GM23338 (cell line): ENCODE measurements around the gene CCBE1. TPM values are rescaled to one million over a fixed set of nuclear protein-coding genes. Genes with fewer than 3 reads are reported as not detected.

ENCODE experiments used
- ATAC-seq: fragments of 200-7000 bp; cut with Tn5 transposase; 3 replicates; pipeline ENCODE4 v1.9.1; 2020
- DNase-seq: peaks from one replicate; pipeline ENCODE4 v3.0.0-alpha.2; 2015; ENCODE audit warnings: low spot score
- H2AFZ ChIP-seq: fragments of 200-600 bp; sonication (generic); 2 replicates; pipeline ENCODE4 v1.8.0; 2016; ENCODE audit warnings: antibody characterized with exemption, mild to moderate bottlenecking, moderate library complexity
- H3F3A ChIP-seq: fragments of 200-600 bp; sonication (generic); replicated peaks from 2 replicates; pipeline ENCODE4 v1.8.0; 2017; ENCODE audit warnings: antibody characterized with exemption, mixed run types, low read depth
- H3K27ac ChIP-seq: fragments of 200-600 bp; sonication (generic); 2 replicates; pipeline ENCODE4 v1.6.1; 2016; ENCODE audit warnings: low read depth
- H3K27me3 ChIP-seq: fragments of 200-600 bp; sonication (generic); 2 replicates; pipeline ENCODE4 v1.8.0; 2016; ENCODE audit warnings: mild to moderate bottlenecking, mixed run types, moderate library complexity; ENCODE audit not compliant: insufficient read depth
- H3K36me3 ChIP-seq: fragments of 200-600 bp; sonication (generic); 2 replicates; pipeline ENCODE4 v1.8.0; 2016; ENCODE audit warnings: mild to moderate bottlenecking; ENCODE audit not compliant: insufficient read depth
- H3K4me1 ChIP-seq: fragments of 200-600 bp; sonication (generic); 2 replicates; pipeline ENCODE4 v1.8.0; 2016; ENCODE audit warnings: mild to moderate bottlenecking, moderate library complexity; ENCODE audit not compliant: insufficient read depth
- H3K4me2 ChIP-seq: fragments of 200-600 bp; sonication (generic); 2 replicates; pipeline ENCODE4 v1.7.1; 2017; ENCODE audit warnings: mixed run types
- H3K4me3 ChIP-seq: fragments of 200-600 bp; sonication (generic); 2 replicates; pipeline ENCODE4 v1.6.1; 2016; ENCODE audit warnings: mixed run types
- H3K79me2 ChIP-seq: fragments of 200-600 bp; sonication (generic); replicated peaks from 2 replicates; pipeline ENCODE4 v1.8.0; 2017; ENCODE audit warnings: mild to moderate bottlenecking; ENCODE audit not compliant: insufficient read depth
- H3K9me2 ChIP-seq: fragments of 200-600 bp; sonication (generic); 2 replicates; pipeline ENCODE4 v1.8.0; 2017; ENCODE audit not compliant: insufficient read depth
- H4K20me1 ChIP-seq: fragments of 200-600 bp; sonication (generic); replicated peaks from 2 replicates; pipeline ENCODE4 v1.8.0; 2017; ENCODE audit warnings: mild to moderate bottlenecking; ENCODE audit not compliant: insufficient read depth
- H3K27ac Mint-ChIP-seq: 2 replicates; pipeline ENCODE4 v1.8.0; 2020; ENCODE audit warnings: inconsistent platforms, mild to moderate bottlenecking, moderate library complexity, mixed read lengths
- H3K27me3 Mint-ChIP-seq: 3 replicates; pipeline ENCODE4 v1.8.0; 2022; ENCODE audit warnings: low read depth, mild to moderate bottlenecking, moderate library complexity, mixed read lengths, inconsistent platforms; ENCODE audit not compliant: insufficient read depth, poor library complexity
- H3K36me3 Mint-ChIP-seq: 3 replicates; pipeline ENCODE4 v1.8.0; 2021; ENCODE audit warnings: low read depth, mild to moderate bottlenecking, inconsistent platforms, moderate library complexity, mixed read lengths
- H3K4me1 Mint-ChIP-seq: 3 replicates; pipeline ENCODE4 v1.8.0; 2020; ENCODE audit warnings: mild to moderate bottlenecking, inconsistent platforms, mixed read lengths
- H3K4me3 Mint-ChIP-seq: 3 replicates; pipeline ENCODE4 v1.8.0; 2021; ENCODE audit warnings: moderate library complexity, mild to moderate bottlenecking, inconsistent platforms, mixed read lengths
- H3K9me3 Mint-ChIP-seq: 3 replicates; pipeline ENCODE4 v1.8.0; 2020; ENCODE audit warnings: moderate library complexity, mild to moderate bottlenecking, inconsistent platforms, mixed read lengths
- CREB1 ChIP-seq: fragments of 250-450 bp; sonication (Bioruptor Pico); IDR thresholded peaks from 2 replicates; pipeline ENCODE4 v1.5.0; 2020; ENCODE audit warnings: low read depth, mild to moderate bottlenecking, moderate library complexity
- EZH2 ChIP-seq: fragments of 200-600 bp; sonication (generic); IDR thresholded peaks from one replicate; pipeline ENCODE4 v1.8.0; 2017; ENCODE audit warnings: antibody characterized with exemption, mild to moderate bottlenecking, low read depth; ENCODE audit not compliant: unreplicated experiment
- EZH2phosphoT487 ChIP-seq: fragments of 200-600 bp; sonication (generic); IDR thresholded peaks from one replicate; pipeline ENCODE4 v1.8.1; 2018; ENCODE audit warnings: antibody characterized with exemption; ENCODE audit not compliant: unreplicated experiment
- JUNB ChIP-seq: IDR thresholded peaks from one replicate; pipeline ENCODE4 v1.6.1; 2016; ENCODE audit warnings: antibody characterized with exemption; ENCODE audit not compliant: unreplicated experiment
- NANOG ChIP-seq: IDR thresholded peaks from 2 replicates; pipeline ENCODE4 v1.6.1; 2016; ENCODE audit warnings: antibody characterized with exemption, borderline replicate concordance
- POLR2AphosphoS5 ChIP-seq: IDR thresholded peaks from 2 replicates; pipeline ENCODE4 v1.6.1; 2016; ENCODE audit warnings: antibody characterized with exemption, low read depth
- STAT1 ChIP-seq: IDR thresholded peaks from one replicate; pipeline ENCODE4 v1.6.1; 2016; ENCODE audit warnings: antibody characterized with exemption; ENCODE audit not compliant: unreplicated experiment
- ZNF114 ChIP-seq: fragments of 250-450 bp; sonication (Bioruptor Pico); IDR thresholded peaks from 2 replicates; pipeline ENCODE4 v1.5.0; 2020; ENCODE audit warnings: mild to moderate bottlenecking, moderate library complexity
- ZNF331 ChIP-seq: fragments of 250-450 bp; sonication (Bioruptor Pico); IDR thresholded peaks from 2 replicates; pipeline ENCODE4 v1.5.0; 2020; ENCODE audit warnings: low read depth, mild to moderate bottlenecking, moderate library complexity
- polyA plus RNA-seq: library from polyadenylated mRNA; unstranded; fragments of >200 nt; fragmentation: Nextera tagmentation; extraction: Ambion mirVana; gene quantifications from 2 replicates; pipeline ENCODE4 v1.2.1, GENCODE V29; 2016
- total RNA-seq: library from RNA; depleted of rRNA; stranded (reverse); fragments of >200 nt; shearing (Covaris generic); gene quantifications from 2 replicates; pipeline ENCODE4 v1.2.3, GENCODE V29; 2014
- TF ChIP-seq, protein P1 (sequence below), 2 experiments: fragments of 200-600 bp in 1 of 2; sonication (generic) in 1 of 2; conservative IDR thresholded peaks; 2 replicates each; pipeline versions ENCODE4 v1.5.1 to v1.6.1; 2016 to 2017; ENCODE audit warnings: antibody characterized with exemption in 2 of 2, low read depth in 2 of 2, mild to moderate bottlenecking in 2 of 2, moderate library complexity in 1 of 2
- TF ChIP-seq, protein P2 (sequence below): IDR thresholded peaks from 2 replicates; pipeline ENCODE4 v1.6.1; 2016; ENCODE audit warnings: antibody characterized with exemption
- TF ChIP-seq, protein P3 (sequence below): fragments of 250-450 bp; sonication (Bioruptor Pico); IDR thresholded peaks from 2 replicates; pipeline ENCODE4 v1.5.0; 2020; ENCODE audit warnings: mild to moderate bottlenecking, moderate library complexity
- TF ChIP-seq, protein P4 (sequence below): IDR thresholded peaks from one replicate; pipeline ENCODE4 v1.6.1; 2018; ENCODE audit warnings: antibody characterized with exemption; ENCODE audit not compliant: unreplicated experiment

Gene CCBE1
- total and polyA plus RNA-seq, 2 experiments from 2014 or later = 2.1 to 2.6 TPM

DNA sequence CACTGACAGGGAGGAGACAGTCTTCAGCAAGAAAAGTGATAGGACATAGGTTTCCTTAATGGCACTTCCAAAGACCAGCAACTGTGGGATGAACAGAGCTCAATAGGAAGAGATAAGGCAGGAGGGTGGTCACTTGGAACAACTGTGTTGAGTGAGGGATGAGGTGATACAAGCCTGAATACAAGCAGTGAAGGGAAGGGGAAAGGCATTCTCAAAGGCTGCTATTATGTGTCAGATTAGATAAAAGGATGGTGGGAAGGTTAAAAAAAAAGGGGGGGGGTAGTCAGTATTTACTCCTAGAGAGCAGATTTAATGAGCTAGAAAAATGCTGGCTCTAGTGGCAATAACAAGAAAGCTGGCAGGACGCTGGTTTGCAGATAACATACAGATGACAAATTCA is 25.7 kb downstream of the CCBE1 start:
- no peak overlapping the region for H2AFZ ChIP-seq
- no peak overlapping the region for H3K4me3 ChIP-seq
- H3K27ac Mint-ChIP-seq = no peak overlapping the region
- no peak overlapping the region for H3K4me2 ChIP-seq
- H3K9me2 ChIP-seq = no peaks in the 10 kb centered on the region
- DNase-seq (no peak), ATAC-seq (no peak)
- H3K36me3 Mint-ChIP-seq = no peaks in the 10 kb centered on the region
- H3K4me1 ChIP-seq = no peaks in the 10 kb centered on the region
- no peaks in the 10 kb centered on the region for H3K27me3 ChIP-seq
- H3K4me1 Mint-ChIP-seq = no peaks in the 10 kb centered on the region; the same call in 2 of the 3 replicates
- TF ChIP-seq, protein P1, sequence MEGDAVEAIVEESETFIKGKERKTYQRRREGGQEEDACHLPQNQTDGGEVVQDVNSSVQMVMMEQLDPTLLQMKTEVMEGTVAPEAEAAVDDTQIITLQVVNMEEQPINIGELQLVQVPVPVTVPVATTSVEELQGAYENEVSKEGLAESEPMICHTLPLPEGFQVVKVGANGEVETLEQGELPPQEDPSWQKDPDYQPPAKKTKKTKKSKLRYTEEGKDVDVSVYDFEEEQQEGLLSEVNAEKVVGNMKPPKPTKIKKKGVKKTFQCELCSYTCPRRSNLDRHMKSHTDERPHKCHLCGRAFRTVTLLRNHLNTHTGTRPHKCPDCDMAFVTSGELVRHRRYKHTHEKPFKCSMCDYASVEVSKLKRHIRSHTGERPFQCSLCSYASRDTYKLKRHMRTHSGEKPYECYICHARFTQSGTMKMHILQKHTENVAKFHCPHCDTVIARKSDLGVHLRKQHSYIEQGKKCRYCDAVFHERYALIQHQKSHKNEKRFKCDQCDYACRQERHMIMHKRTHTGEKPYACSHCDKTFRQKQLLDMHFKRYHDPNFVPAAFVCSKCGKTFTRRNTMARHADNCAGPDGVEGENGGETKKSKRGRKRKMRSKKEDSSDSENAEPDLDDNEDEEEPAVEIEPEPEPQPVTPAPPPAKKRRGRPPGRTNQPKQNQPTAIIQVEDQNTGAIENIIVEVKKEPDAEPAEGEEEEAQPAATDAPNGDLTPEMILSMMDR (conservative IDR thresholded peaks at IDR 0.05; ENCODE audit: low read depth in 2 of 2) = no peak
- TF ChIP-seq, protein P2, sequence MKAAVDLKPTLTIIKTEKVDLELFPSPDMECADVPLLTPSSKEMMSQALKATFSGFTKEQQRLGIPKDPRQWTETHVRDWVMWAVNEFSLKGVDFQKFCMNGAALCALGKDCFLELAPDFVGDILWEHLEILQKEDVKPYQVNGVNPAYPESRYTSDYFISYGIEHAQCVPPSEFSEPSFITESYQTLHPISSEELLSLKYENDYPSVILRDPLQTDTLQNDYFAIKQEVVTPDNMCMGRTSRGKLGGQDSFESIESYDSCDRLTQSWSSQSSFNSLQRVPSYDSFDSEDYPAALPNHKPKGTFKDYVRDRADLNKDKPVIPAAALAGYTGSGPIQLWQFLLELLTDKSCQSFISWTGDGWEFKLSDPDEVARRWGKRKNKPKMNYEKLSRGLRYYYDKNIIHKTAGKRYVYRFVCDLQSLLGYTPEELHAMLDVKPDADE = no peak
- TF ChIP-seq, protein P3, sequence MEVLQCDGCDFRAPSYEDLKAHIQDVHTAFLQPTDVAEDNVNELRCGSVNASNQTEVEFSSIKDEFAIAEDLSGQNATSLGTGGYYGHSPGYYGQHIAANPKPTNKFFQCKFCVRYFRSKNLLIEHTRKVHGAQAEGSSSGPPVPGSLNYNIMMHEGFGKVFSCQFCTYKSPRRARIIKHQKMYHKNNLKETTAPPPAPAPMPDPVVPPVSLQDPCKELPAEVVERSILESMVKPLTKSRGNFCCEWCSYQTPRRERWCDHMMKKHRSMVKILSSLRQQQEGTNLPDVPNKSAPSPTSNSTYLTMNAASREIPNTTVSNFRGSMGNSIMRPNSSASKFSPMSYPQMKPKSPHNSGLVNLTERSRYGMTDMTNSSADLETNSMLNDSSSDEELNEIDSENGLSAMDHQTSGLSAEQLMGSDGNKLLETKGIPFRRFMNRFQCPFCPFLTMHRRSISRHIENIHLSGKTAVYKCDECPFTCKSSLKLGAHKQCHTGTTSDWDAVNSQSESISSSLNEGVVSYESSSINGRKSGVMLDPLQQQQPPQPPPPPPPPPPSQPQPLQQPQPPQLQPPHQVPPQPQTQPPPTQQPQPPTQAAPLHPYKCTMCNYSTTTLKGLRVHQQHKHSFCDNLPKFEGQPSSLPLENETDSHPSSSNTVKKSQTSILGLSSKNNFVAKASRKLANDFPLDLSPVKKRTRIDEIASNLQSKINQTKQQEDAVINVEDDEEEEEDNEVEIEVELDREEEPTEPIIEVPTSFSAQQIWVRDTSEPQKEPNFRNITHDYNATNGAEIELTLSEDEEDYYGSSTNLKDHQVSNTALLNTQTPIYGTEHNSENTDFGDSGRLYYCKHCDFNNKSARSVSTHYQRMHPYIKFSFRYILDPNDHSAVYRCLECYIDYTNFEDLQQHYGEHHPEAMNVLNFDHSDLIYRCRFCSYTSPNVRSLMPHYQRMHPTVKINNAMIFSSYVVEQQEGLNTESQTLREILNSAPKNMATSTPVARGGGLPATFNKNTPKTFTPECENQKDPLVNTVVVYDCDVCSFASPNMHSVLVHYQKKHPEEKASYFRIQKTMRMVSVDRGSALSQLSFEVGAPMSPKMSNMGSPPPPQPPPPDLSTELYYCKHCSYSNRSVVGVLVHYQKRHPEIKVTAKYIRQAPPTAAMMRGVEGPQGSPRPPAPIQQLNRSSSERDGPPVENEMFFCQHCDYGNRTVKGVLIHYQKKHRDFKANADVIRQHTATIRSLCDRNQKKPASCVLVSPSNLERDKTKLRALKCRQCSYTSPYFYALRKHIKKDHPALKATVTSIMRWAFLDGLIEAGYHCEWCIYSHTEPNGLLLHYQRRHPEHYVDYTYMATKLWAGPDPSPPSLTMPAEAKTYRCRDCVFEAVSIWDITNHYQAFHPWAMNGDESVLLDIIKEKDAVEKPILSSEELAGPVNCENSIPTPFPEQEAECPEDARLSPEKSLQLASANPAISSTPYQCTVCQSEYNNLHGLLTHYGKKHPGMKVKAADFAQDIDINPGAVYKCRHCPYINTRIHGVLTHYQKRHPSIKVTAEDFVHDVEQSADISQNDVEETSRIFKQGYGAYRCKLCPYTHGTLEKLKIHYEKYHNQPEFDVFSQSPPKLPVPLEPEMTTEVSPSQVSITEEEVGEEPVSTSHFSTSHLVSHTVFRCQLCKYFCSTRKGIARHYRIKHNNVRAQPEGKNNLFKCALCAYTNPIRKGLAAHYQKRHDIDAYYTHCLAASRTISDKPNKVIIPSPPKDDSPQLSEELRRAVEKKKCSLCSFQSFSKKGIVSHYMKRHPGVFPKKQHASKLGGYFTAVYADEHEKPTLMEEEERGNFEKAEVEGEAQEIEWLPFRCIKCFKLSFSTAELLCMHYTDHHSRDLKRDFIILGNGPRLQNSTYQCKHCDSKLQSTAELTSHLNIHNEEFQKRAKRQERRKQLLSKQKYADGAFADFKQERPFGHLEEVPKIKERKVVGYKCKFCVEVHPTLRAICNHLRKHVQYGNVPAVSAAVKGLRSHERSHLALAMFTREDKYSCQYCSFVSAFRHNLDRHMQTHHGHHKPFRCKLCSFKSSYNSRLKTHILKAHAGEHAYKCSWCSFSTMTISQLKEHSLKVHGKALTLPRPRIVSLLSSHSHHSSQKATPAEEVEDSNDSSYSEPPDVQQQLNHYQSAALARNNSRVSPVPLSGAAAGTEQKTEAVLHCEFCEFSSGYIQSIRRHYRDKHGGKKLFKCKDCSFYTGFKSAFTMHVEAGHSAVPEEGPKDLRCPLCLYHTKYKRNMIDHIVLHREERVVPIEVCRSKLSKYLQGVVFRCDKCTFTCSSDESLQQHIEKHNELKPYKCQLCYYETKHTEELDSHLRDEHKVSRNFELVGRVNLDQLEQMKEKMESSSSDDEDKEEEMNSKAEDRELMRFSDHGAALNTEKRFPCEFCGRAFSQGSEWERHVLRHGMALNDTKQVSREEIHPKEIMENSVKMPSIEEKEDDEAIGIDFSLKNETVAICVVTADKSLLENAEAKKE (CRISPR knock-in tag) = no peak
- TF ChIP-seq EZH2phosphoT487 (no peak), CREB1 (CRISPR knock-in tag) (no peak), NANOG (no peak), STAT1 (no peak), POLR2AphosphoS5 (no peak), EZH2 (no peak), ZNF331 (CRISPR knock-in tag) (no peak), JUNB (no peak), ZNF114 (CRISPR knock-in tag) (no peak)
- TF ChIP-seq, protein P4, sequence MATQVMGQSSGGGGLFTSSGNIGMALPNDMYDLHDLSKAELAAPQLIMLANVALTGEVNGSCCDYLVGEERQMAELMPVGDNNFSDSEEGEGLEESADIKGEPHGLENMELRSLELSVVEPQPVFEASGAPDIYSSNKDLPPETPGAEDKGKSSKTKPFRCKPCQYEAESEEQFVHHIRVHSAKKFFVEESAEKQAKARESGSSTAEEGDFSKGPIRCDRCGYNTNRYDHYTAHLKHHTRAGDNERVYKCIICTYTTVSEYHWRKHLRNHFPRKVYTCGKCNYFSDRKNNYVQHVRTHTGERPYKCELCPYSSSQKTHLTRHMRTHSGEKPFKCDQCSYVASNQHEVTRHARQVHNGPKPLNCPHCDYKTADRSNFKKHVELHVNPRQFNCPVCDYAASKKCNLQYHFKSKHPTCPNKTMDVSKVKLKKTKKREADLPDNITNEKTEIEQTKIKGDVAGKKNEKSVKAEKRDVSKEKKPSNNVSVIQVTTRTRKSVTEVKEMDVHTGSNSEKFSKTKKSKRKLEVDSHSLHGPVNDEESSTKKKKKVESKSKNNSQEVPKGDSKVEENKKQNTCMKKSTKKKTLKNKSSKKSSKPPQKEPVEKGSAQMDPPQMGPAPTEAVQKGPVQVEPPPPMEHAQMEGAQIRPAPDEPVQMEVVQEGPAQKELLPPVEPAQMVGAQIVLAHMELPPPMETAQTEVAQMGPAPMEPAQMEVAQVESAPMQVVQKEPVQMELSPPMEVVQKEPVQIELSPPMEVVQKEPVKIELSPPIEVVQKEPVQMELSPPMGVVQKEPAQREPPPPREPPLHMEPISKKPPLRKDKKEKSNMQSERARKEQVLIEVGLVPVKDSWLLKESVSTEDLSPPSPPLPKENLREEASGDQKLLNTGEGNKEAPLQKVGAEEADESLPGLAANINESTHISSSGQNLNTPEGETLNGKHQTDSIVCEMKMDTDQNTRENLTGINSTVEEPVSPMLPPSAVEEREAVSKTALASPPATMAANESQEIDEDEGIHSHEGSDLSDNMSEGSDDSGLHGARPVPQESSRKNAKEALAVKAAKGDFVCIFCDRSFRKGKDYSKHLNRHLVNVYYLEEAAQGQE = no peak
- no peaks in the 10 kb centered on the region for H4K20me1 ChIP-seq
- H3K36me3 ChIP-seq = no peaks in the 10 kb centered on the region
- H3K27me3 Mint-ChIP-seq = peaks cover 3% of the 10 kb centered on the region
- no peak overlapping the region for H3K27ac ChIP-seq
- no peaks in the 10 kb centered on the region for H3K9me3 Mint-ChIP-seq
- H3K79me2 ChIP-seq = no peaks in the 10 kb centered on the region
- H3F3A ChIP-seq = no peaks in the 10 kb centered on the region
- no peak overlapping the region for H3K4me3 Mint-ChIP-seq
